ENCODE data around the gene IDH3A. TPM values are rescaled to one million over a fixed set of nuclear protein-coding genes. Genes with fewer than 3 reads are reported as not detected.

Gene IDH3A
- polyA plus RNA-seq, 5 donors: 35.0 to 47.6 (median 44.0) TPM

DNA sequence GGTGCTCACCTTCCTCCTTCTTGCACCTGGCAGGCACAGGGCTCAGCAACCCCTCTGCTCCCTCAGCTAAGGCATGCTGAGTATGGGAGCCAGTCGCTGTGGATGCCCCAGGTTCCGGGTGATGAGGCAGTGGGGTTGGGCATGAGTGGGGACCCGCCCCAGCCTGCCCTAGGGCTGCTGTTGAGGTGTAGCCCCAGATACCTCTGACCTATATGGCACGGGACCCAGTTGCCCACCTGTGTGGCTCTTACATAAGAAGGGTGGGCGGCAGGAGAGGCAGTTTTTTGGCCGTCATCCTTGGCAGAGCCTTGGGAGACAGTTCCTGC is 64.2 kb downstream of the IDH3A start:
- no peak for DNase-seq

DNA sequence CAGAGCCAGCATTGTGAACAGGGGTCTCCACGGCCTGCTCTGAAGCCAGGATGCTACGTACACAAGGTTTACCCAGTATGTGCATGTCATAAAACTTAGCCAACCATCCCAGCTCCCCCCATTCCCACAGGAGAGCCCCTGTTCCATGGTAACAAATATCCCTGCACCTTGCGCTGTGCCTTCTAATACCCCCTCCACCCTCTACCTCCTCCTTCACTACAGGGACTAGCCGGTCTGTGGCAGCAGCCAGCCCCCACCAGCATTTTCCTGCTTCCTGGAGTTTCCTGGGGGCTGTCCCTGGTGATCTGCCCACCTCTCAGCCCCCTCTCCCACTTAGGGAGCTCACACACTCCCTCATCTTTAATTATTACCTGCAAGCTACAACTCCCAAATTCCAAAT is 64.8 kb downstream of the IDH3A start:
- DNase-seq: no peak

DNA sequence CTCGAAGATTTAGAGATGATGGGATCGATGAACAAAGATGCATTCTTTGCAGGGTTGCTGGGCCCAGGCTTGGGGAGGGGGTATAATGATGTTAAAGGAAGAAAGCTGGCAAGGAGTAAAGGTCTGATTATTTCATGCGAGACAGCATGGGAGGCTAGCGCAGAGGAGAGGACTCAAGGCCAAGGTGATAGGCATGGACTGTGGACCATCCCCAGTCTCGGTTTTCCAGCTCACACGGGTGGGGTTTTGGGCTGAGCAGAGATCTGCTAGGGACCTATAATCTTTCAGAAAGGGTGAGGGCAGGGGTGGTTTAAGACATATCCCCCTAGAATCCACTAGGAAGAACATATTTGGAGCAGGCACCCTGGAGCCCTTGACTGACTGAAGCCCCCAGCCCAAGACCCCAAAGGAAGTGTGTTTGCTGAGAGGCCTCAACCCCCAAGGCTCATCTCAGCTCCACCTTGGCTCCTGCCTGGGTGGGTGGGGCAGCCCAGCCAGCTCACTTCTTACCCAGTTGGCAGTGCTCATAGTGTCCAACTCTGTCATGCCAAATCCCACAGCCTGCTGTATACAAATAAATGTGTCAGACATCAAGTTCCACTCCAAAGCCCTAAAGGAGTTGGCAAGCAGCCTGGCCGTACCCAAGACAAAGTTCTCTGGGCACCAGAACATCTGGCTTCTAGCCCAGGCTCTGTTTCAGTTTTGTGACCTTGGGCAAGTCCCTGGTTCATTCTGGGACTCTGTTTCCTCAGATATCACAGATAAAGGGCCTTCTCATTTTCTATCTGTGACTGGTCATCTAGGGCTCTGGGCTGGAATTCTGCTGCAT is 67.3 kb downstream of the IDH3A start:
- no peak for DNase-seq

DNA sequence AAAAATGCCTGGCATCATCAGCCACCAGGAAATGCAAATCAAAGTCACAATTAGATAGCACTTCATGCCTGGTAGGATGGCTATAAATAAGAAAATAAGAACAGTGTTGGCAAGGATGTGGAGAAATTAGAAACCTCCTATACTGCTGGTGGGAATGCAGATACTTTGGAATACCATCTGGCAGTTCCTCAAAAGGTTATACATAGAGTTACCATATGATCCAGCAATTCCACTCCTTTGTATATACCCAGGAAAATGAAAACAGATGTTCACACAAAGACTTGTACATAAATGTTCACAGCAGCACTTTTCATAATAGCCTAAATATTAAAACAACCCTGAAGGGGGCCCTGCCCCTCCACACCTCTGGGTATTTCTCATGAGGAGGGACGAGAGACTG is 71.6 kb downstream of the IDH3A start:
- no peak for DNase-seq

Other genes starting within 250 kb of the IDH3A start
- gene TBC1D2B, start 71.7 kb upstream of the IDH3A start, polyA plus RNA-seq (ENCODE audit: insufficient read depth in 1 of 5, insufficient read length in 5 of 5, low replicate concordance in 1 of 5): 10 to 100 TPM; 39.5 to 48.7 (median 40.9) TPM
- gene SH2D7, start 56.8 kb upstream of the IDH3A start, polyA plus RNA-seq (ENCODE audit: insufficient read depth in 1 of 5, insufficient read length in 5 of 5, low replicate concordance in 1 of 5): under 1 TPM; 0.36 to 0.90 (median 0.48) TPM
- gene CIB2, start 17.9 kb upstream of the IDH3A start, polyA plus RNA-seq (ENCODE audit: insufficient read depth in 1 of 5, insufficient read length in 5 of 5, low replicate concordance in 1 of 5): 10 to 100 TPM; 21.3 to 32.5 (median 29.1) TPM
- 1 to 10 TPM in 1 of 5 donors, under 1 TPM in 4; 0.51 to 1.2 (median 0.82) TPM for gene ACSBG1, start 85.2 kb downstream of the IDH3A start, polyA plus RNA-seq (ENCODE audit: insufficient read depth in 1 of 5, insufficient read length in 5 of 5, low replicate concordance in 1 of 5)
- 10 to 100 TPM; 33.8 to 48.0 (median 39.5) TPM for gene DNAJA4, start 115.2 kb downstream of the IDH3A start, polyA plus RNA-seq (ENCODE audit: insufficient read depth in 1 of 5, insufficient read length in 5 of 5, low replicate concordance in 1 of 5)
- gene SKIC8, start 150.2 kb downstream of the IDH3A start, polyA plus RNA-seq (ENCODE audit: insufficient read depth in 1 of 5, insufficient read length in 5 of 5, low replicate concordance in 1 of 5): 100 to 1,000 TPM in 4 of 5 donors, 10 to 100 TPM in 1; 97.0 to 123 (median 114) TPM
- 1 to 10 TPM in 1 of 5 donors, under 1 TPM in 3, not detected in 1; 0.47 to 2.6 (median 0.75) TPM for gene CRABP1, start 191.0 kb downstream of the IDH3A start, polyA plus RNA-seq (ENCODE audit: insufficient read depth in 1 of 5, insufficient read length in 5 of 5, low replicate concordance in 1 of 5)

Measured in right lung (tissue), 5 donors.